ENCODE measurements around the gene UPP2. TPM values are rescaled to one million over a fixed set of nuclear protein-coding genes. Genes with fewer than 3 reads are reported as not detected.

UPP2 gene
- total RNA-seq, result not detected

DNA sequence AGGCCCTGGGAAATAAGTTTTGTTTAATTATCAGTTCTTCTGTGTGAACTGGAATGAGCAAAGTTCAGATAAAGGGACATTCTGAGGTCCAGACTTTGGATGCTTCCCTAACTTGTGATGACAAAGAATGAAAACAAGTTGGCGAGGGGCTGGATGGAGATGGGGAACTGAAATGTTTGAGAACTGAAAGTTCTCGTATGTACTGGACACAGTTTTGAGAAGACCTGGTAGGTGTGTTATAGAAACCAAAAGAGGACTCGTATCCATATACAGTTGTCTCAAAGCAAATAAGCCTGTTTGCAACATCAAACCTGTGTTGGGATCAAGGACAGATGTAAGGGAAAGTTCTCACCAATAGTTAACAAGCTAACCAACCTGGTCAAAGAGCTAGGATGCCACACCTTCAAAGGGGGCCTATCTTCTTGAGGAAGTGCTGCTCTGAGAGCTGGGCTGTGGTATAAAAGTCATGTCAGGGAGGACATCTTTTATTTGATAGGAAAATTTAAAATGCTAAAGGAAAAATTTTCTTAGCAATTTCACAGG is at the start of gene UPP2:
TSS of gene UPP2 (plus strand) at position 493 of the 543 bp plus-strand sequence. CDS start 188 bp downstream, outside the sequence.
- no peaks in the 10 kb centered on the region for H3K36me3 ChIP-seq
- no peaks in the 10 kb centered on the region for H3K27me3 ChIP-seq
- no peak within 1 kb of the TSS for H3K27ac ChIP-seq
- H3K4me3 ChIP-seq, result no peak within 1 kb of the TSS
- WGBS, 2 donors, result 81 to 82% methylated on average over 3 of the region's 3 CpGs
- H3K4me1 ChIP-seq, result no peaks in the 10 kb centered on the region
- no peak for DNase-seq (ENCODE audit: low spot score in 2 of 2)
- H3K9me3 ChIP-seq, result no peaks in the 10 kb centered on the region
- TF ChIP-seq POLR2A (IDR thresholded peaks at IDR 0.05) (no peak), EP300 (IDR thresholded peaks at IDR 0.05) (no peak)
- TF ChIP-seq, protein P1, sequence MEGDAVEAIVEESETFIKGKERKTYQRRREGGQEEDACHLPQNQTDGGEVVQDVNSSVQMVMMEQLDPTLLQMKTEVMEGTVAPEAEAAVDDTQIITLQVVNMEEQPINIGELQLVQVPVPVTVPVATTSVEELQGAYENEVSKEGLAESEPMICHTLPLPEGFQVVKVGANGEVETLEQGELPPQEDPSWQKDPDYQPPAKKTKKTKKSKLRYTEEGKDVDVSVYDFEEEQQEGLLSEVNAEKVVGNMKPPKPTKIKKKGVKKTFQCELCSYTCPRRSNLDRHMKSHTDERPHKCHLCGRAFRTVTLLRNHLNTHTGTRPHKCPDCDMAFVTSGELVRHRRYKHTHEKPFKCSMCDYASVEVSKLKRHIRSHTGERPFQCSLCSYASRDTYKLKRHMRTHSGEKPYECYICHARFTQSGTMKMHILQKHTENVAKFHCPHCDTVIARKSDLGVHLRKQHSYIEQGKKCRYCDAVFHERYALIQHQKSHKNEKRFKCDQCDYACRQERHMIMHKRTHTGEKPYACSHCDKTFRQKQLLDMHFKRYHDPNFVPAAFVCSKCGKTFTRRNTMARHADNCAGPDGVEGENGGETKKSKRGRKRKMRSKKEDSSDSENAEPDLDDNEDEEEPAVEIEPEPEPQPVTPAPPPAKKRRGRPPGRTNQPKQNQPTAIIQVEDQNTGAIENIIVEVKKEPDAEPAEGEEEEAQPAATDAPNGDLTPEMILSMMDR (IDR thresholded peaks at IDR 0.05), result no peak

DNA sequence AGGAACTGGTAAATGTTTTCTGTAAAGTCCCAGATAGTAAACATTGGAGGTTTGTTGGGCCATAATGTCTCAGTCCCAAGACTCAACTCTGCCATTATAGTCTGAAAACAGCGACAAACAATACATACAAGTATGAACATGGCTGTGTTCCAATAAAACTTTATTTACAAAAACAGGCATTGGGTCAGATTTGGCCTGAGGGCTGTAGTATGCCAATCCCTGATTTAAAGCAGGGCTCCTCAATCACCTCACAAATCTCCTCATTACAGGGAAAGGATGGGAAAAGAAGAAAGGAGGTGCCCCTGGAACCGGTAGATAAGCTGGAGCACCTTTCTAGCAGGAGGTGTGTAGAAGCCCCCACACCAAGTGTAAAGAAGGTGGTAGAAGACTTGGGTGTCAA is 48.9 kb upstream of the UPP2 start:
- H3K27me3 ChIP-seq, result no peaks in the 10 kb centered on the region
- H3K27ac ChIP-seq, result no peak overlapping the region
- TF ChIP-seq, protein P1 (IDR thresholded peaks at IDR 0.05), result no peak

DNA sequence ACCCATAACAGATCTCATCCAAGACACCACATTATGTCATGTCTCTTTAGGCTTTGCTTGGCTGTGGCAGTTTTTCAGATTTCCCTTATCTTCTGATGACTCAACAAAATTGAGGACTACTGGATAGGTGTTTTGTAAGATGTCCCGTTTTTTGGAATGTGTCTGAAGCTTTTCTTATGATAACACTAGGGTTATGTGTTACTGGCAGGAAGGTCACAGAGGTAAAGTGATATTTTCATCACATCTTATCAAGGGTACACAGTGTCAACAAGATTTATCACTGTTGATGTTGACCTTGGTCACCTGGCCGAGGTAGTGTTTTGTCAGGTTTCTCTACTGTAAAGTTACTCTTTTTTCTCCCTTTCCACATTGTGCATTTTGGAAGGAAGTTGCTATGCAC is 44.8 kb upstream of the UPP2 start:
- DNase-seq (ENCODE audit: low spot score in 2 of 2), result no peak
- Histone ChIP-seq H3K9me3 (no peaks in the 10 kb centered on the region), H3K4me1 (no peaks in the 10 kb centered on the region), H3K27me3 (no peaks in the 10 kb centered on the region), H3K27ac (no peak overlapping the region), H3K4me3 (no peak overlapping the region), H3K36me3 (no peaks in the 10 kb centered on the region)
- WGBS, 2 donors, result 58 to 62% methylated on average over 2 of the region's 2 CpGs
- TF ChIP-seq POLR2A (IDR thresholded peaks at IDR 0.05) (no peak), EP300 (IDR thresholded peaks at IDR 0.05) (no peak)
- TF ChIP-seq, protein P1 (IDR thresholded peaks at IDR 0.05), result no peak

More for the DNA sequence above, 48.9 kb upstream of the UPP2 start:
- DNase-seq (ENCODE audit: low spot score in 2 of 2), result no peak
- H3K4me1 ChIP-seq, result no peaks in the 10 kb centered on the region
- no peaks in the 10 kb centered on the region for H3K36me3 ChIP-seq
- no peak overlapping the region for H3K4me3 ChIP-seq
- 90 to 92% methylated on average over 2 of the region's 2 CpGs for WGBS, 2 donors
- no peaks in the 10 kb centered on the region for H3K9me3 ChIP-seq

DNA sequence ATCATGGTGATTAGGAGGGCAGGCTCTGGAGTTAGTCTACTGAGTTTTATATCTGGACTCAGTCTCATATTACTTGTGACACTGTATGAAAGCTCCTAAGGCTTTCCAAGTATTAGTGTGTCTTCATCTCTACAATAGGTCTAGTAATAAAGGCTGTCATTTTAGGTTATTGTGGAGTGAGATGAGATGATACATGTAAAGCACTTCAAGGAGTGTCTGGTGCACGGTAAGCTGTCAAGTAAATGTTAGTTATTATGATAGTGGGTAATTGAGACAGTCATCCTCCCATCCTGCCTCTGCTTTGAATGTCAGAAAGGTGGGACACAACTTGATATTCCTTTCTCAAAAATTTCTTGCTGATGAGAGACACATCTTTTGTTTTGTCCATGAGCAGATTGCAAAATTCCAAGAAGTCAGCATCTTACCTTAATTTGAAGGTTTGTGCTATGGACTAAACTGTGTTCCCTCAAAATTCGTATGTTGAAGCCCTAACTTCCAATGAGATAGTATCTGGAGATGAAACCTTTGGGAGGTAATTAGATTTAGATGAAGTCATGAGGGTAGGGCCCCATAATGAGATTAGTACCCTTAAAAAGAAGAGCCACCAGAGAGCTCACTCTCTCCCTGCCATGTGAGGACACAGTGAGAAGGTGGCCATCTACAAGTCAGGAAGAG is 41.4 kb upstream of the UPP2 start:
- no peak for DNase-seq (ENCODE audit: low spot score in 2 of 2)
- no peaks in the 10 kb centered on the region for H3K27me3 ChIP-seq
- H3K27ac ChIP-seq, result no peak overlapping the region
- H3K4me3 ChIP-seq, result no peak overlapping the region
- peaks cover 0 to 7% (median 0%) of the 10 kb centered on the region in 4 donors for H3K9me3 ChIP-seq
- H3K4me1 ChIP-seq, result no peaks in the 10 kb centered on the region
- WGBS, 2 donors, result 78 to 90% methylated on average over 2 of the region's 2 CpGs
- TF ChIP-seq EP300 (IDR thresholded peaks at IDR 0.05) (no peak), POLR2A (IDR thresholded peaks at IDR 0.05) (no peak)
- TF ChIP-seq, protein P1 (IDR thresholded peaks at IDR 0.05), result no peak
- H3K36me3 ChIP-seq, result no peaks in the 10 kb centered on the region

DNA sequence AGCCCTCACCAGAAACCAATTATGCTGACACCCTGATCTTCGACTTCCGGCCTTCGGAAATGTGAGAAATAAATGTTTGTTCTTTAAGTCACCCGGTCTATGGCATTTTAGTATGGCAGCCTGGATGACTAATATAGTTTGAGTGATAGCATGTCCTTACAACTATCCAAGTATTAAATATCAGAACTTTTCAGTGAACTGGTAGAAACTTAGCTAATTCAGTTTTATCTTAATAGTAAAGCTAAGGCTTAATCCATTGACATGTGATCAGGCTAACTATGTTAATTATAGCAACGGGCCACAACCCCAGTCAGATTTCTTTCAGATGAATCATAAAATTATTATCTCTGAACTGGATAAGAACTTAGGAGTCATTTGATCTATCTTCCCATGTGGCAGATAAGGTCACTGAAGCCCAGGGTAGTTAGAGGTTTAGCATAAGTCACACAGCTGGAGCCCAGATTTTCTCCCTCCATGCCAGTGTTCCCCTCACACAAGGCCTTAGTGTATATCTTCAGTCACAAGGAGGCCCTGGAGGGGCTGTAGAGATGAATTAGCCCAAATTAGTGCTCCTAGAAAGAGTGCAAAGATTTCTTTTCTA is 40.7 kb upstream of the UPP2 start:
- Histone ChIP-seq H3K4me1 (no peaks in the 10 kb centered on the region), H3K36me3 (no peaks in the 10 kb centered on the region), H3K9me3 (peaks cover 0 to 7% (median 0%) of the 10 kb centered on the region in 4 donors), H3K4me3 (no peak overlapping the region), H3K27me3 (no peaks in the 10 kb centered on the region), H3K27ac (no peak overlapping the region)
- TF ChIP-seq, protein P1 (IDR thresholded peaks at IDR 0.05), result no peak
- TF ChIP-seq POLR2A (IDR thresholded peaks at IDR 0.05), result no peak
- no peak for DNase-seq (ENCODE audit: low spot score in 2 of 2)
- 77 to 79% methylated on average over 5 of the region's 5 CpGs for WGBS, 2 donors

All from tibial nerve (tissue), 4 donors.